IMR-90 (cell line): ENCODE data around the gene COX19. TPM values are rescaled to one million over a fixed set of nuclear protein-coding genes. Genes with fewer than 3 reads are reported as not detected.

ENCODE experiments used
- ATAC-seq: fragments of 200-7000 bp; cut with Tn5 transposase; 2 replicates; pipeline ENCODE4 v1.9.1; 2020; ENCODE audit warnings: low read depth, mild to moderate bottlenecking, moderate library complexity
- BruUV-seq: library from RNA; stranded (reverse); fragments of 400-500 nt; replicated peaks from 2 replicates; lab custom pipeline; 2021; lab: Mats Ljungman, UMichigan
- CTCF ChIA-PET: fragments of 300-600 bp; formaldehyde crosslinking; extraction: SDS; loops from one replicate; lab custom pipeline; 2021; ENCODE audit warnings: antibody characterized with exemption; lab: Yijun Ruan, JAX
- POLR2A ChIA-PET: fragments of 300-600 bp; sonication (Branson Sonifier 250); formaldehyde crosslinking; loops from one replicate; lab custom pipeline; 2022; ENCODE audit warnings: antibody characterized with exemption; ENCODE audit not compliant: unreplicated experiment; lab: Charles Lee
- DNase-seq: peaks from one replicate; pipeline ENCODE4 v3.0.0; 2013
- H2AFZ ChIP-seq: replicated peaks from 2 replicates; pipeline ENCODE3; 2013; ENCODE audit warnings: low read length, mild to moderate bottlenecking; ENCODE audit not compliant: poor library complexity
- H2AK5ac ChIP-seq: 2 replicates; pipeline ENCODE4 v1.6.1; 2013; ENCODE audit warnings: low read depth, low read length, inconsistent platforms
- H2AK9ac ChIP-seq: replicated peaks from 2 replicates; pipeline ENCODE3; 2013; ENCODE audit warnings: mild to moderate bottlenecking, low read depth, low read length, moderate library complexity; ENCODE audit not compliant: poor library complexity
- H2BK120ac ChIP-seq: 2 replicates; pipeline ENCODE4 v1.6.1; 2013; ENCODE audit warnings: low read depth, low read length, inconsistent platforms
- H2BK15ac ChIP-seq: 3 replicates; pipeline ENCODE4 v1.6.1; 2013; ENCODE audit warnings: low read depth, low read length, inconsistent platforms
- H2BK20ac ChIP-seq: 2 replicates; pipeline ENCODE4 v1.6.1; 2013; ENCODE audit warnings: low read depth, mild to moderate bottlenecking, inconsistent platforms, low read length, moderate library complexity
- H2BK5ac ChIP-seq: 2 replicates; pipeline ENCODE4 v1.6.1; 2013; ENCODE audit warnings: mild to moderate bottlenecking, low read depth, low read length, inconsistent platforms; ENCODE audit not compliant: poor library complexity, severe bottlenecking
- H3K14ac ChIP-seq: replicated peaks from 2 replicates; pipeline ENCODE4 v1.6.1; 2013; ENCODE audit warnings: low read depth, low read length, inconsistent platforms
- H3K18ac ChIP-seq: 2 replicates; pipeline ENCODE4 v1.6.1; 2013; ENCODE audit warnings: low read depth, low read length, control low read depth
- H3K23ac ChIP-seq: 2 replicates; pipeline ENCODE4 v1.6.1; 2013; ENCODE audit warnings: low read depth, low read length, inconsistent platforms
- H3K27ac ChIP-seq: 2 replicates; pipeline ENCODE4 v1.5.1; 2013; ENCODE audit warnings: mild to moderate bottlenecking, control low read depth, low read length; ENCODE audit not compliant: insufficient read depth
- H3K27me3 ChIP-seq: 2 replicates; pipeline ENCODE4 v1.6.1; 2013; ENCODE audit warnings: low read length; ENCODE audit not compliant: control insufficient read depth, insufficient read depth
- H3K36me3 ChIP-seq: 2 replicates; pipeline ENCODE4 v1.6.1; 2013; ENCODE audit warnings: low read length, mixed read lengths; ENCODE audit not compliant: control insufficient read depth, insufficient read depth
- H3K4ac ChIP-seq: 2 replicates; pipeline ENCODE4 v1.6.1; 2013; ENCODE audit warnings: low read depth, low read length, inconsistent platforms
- H3K4me1 ChIP-seq: 2 replicates; pipeline ENCODE4 v1.6.1; 2013; ENCODE audit warnings: low read length, mixed read lengths; ENCODE audit not compliant: control insufficient read depth, insufficient read depth
- H3K4me2 ChIP-seq: 2 replicates; pipeline ENCODE4 v1.6.1; 2013; ENCODE audit warnings: low read depth, mild to moderate bottlenecking, control low read depth, low read length, moderate library complexity
- H3K4me3 ChIP-seq: 2 replicates; pipeline ENCODE4 v1.5.1; 2013; ENCODE audit warnings: low read depth, mild to moderate bottlenecking, control low read depth, low read length, moderate library complexity; ENCODE audit not compliant: insufficient read depth
- H3K56ac ChIP-seq: 2 replicates; pipeline ENCODE4 v1.6.1; 2013; ENCODE audit warnings: low read length, inconsistent platforms; ENCODE audit not compliant: insufficient read depth; ENCODE audit errors: extremely low read depth
- H3K79me1 ChIP-seq, 2 experiments: 2 replicates each; pipeline ENCODE4 v1.6.1; 2013; ENCODE audit warnings: low read length in 2 of 2, inconsistent platforms in 1 of 2, low read depth in 1 of 2
- H3K9ac ChIP-seq: 2 replicates; pipeline ENCODE4 v1.6.1; 2013; ENCODE audit warnings: low read depth, low read length, control low read depth
- H3K9me1 ChIP-seq: 2 replicates; pipeline ENCODE4 v1.6.1; 2013; ENCODE audit warnings: low read length, inconsistent platforms; ENCODE audit not compliant: insufficient read depth
- H3K9me3 ChIP-seq: 2 replicates; pipeline ENCODE4 v1.6.1; 2013; ENCODE audit warnings: low read length; ENCODE audit not compliant: control insufficient read depth, insufficient read depth
- H4K20me1 ChIP-seq: 2 replicates; pipeline ENCODE4 v1.6.1; 2013; ENCODE audit warnings: low read length, inconsistent platforms; ENCODE audit not compliant: insufficient read depth
- H4K5ac ChIP-seq: 2 replicates; pipeline ENCODE4 v1.6.1; 2013; ENCODE audit warnings: mild to moderate bottlenecking, low read depth, low read length, control low read depth
- H4K8ac ChIP-seq, 2 experiments: 2 replicates each; pipeline ENCODE4 v1.6.1; 2013; ENCODE audit warnings: low read depth in 2 of 2, low read length in 2 of 2, control low read depth in 1 of 2, inconsistent platforms in 1 of 2
- H4K91ac ChIP-seq: 2 replicates; pipeline ENCODE4 v1.6.1; 2013; ENCODE audit warnings: low read depth, low read length, inconsistent platforms; ENCODE audit not compliant: insufficient read depth
- CEBPB ChIP-seq: IDR thresholded peaks from 2 replicates; pipeline ENCODE4 v1.6.1; 2012; ENCODE audit warnings: low read depth, low read length, improper control_type of control experiment
- FOS ChIP-seq: fragments of 150-350 bp; IDR thresholded peaks from 2 replicates; pipeline ENCODE4 v1.6.1; 2016; ENCODE audit warnings: low read depth, low read length
- MXI1 ChIP-seq: IDR thresholded peaks from 2 replicates; pipeline ENCODE4 v1.6.1; 2012; ENCODE audit warnings: low read depth, mild to moderate bottlenecking, low read length, moderate library complexity, borderline replicate concordance
- RCOR1 ChIP-seq: IDR thresholded peaks from 2 replicates; pipeline ENCODE4 v1.6.1; 2012; ENCODE audit warnings: mild to moderate bottlenecking, low read length, improper control_type of control experiment; ENCODE audit not compliant: insufficient replicate concordance
- RFX5 ChIP-seq: IDR thresholded peaks from 2 replicates; pipeline ENCODE4 v1.8.0; 2012; ENCODE audit warnings: low read depth, mild to moderate bottlenecking, low read length, moderate library complexity
- WGBS, 2 experiments: methylation state at CpG; one replicate each; pipeline versions ENCODE4 v1.1.5 to v1.1.7; 2013; ENCODE audit warnings: missing lambda C conversion rate in 2 of 2; ENCODE audit not compliant: insufficient read length in 1 of 2; ENCODE audit errors: extremely low coverage in 2 of 2; 5-methylcytosine and 5-hydroxymethylcytosine counted together
- dilution Hi-C: fragments of 300-500 bp; cut with HindIII; formaldehyde crosslinking; loops from one replicate; pipeline ENCODE4 v1.14.3; 2018; ENCODE audit warnings: low sequenced_read_pairs; ENCODE audit not compliant: unreplicated experiment
- in situ Hi-C: fragments of 300-500 bp; cut with MboI; formaldehyde crosslinking; loops from 3 replicates; pipeline ENCODE4 v1.14.3; 2019; ENCODE audit warnings: low sequenced_read_pairs, inconsistent platforms, mixed read lengths
- intact Hi-C: fragments of 100-400 bp; cut with micrococcal nuclease; formaldehyde crosslinking; loops from 2 replicates; pipeline ENCODE4 v1.10.0; 2022
- polyA plus RNA-seq, 3 experiments: library from polyadenylated mRNA; depleted of rRNA; stranded (reverse); fragments of >200 nt; gene quantifications; 2 replicates each; pipeline ENCODE4 v1.2.3, GENCODE V29; 2012; ENCODE audit warnings: low replicate concordance in 1 of 3
- total RNA-seq: library from RNA; depleted of rRNA; stranded (reverse); fragments of >200 nt; gene quantifications from 2 replicates; pipeline ENCODE4 v1.2.3, GENCODE V29; 2012

Gene COX19
- total and polyA plus RNA-seq, 2 of the 4 experiments (the other 2 are of a cell fraction), result 3.9 to 7.3 TPM

GRCh38 chr7:1014681-1015080, 39.3 kb upstream of the COX19 start:
- no peak overlapping the region for H2AFZ ChIP-seq
- dilution Hi-C loops (no loop called here), in situ Hi-C loops (no loop called here), intact Hi-C loops (no loop called here)
- H3K79me1 ChIP-seq, result peaks cover 0 to 46% of the 10 kb centered on the region in 2 experiments; a peak in 3 of 4 replicates
- peaks cover 27% of the 10 kb centered on the region for H4K20me1 ChIP-seq
- no peak overlapping the region for H2BK120ac ChIP-seq
- no peak overlapping the region for H3K27ac ChIP-seq
- no peak overlapping the region for H2AK5ac ChIP-seq
- no peak overlapping the region for H2AK9ac ChIP-seq
- H4K91ac ChIP-seq, result no peak overlapping the region
- H3K4me1 ChIP-seq, result no peaks in the 10 kb centered on the region
- H3K18ac ChIP-seq, result no peak overlapping the region
- no peak overlapping the region for H2BK15ac ChIP-seq
- ATAC-seq, result no peak
- no peaks in the 10 kb centered on the region for H3K27me3 ChIP-seq
- peaks cover 14% of the 10 kb centered on the region; the same call in 1 of the 2 replicates for H3K36me3 ChIP-seq
- ChIA-PET CTCF (no interaction called here), POLR2A (no interaction called here)
- H4K8ac ChIP-seq, result no peak overlapping the region
- H3K14ac ChIP-seq, result no peak overlapping the region
- H2BK20ac ChIP-seq, result no peak overlapping the region
- no peak overlapping the region for H2BK5ac ChIP-seq
- 90% methylated on average over 5 of the region's 20 CpGs; no CpG with 5 or more reads in 1 of the 2 experiments for WGBS, 2 experiments
- DNase-seq, result no peak
- no peak overlapping the region for H3K4me3 ChIP-seq
- no peak overlapping the region for H3K9ac ChIP-seq
- H3K4ac ChIP-seq, result no peak overlapping the region
- no peak overlapping the region for H3K56ac ChIP-seq
- H3K23ac ChIP-seq, result no peak overlapping the region
- BruUV-seq, result no TSS peak
- H3K4me2 ChIP-seq, result no peak overlapping the region
- TF ChIP-seq CEBPB, result no peak
- no peak for TF ChIP-seq RCOR1
- no peak for TF ChIP-seq FOS
- TF ChIP-seq RFX5, result no peak
- no peak for TF ChIP-seq MXI1
- H4K5ac ChIP-seq, result no peak overlapping the region
- H3K9me3 ChIP-seq, result no peaks in the 10 kb centered on the region
- peaks cover 5% of the 10 kb centered on the region; the same call in 1 of the 2 replicates for H3K9me1 ChIP-seq
